AG20443 (cell line): ENCODE data around the gene SLC49A3.
"Not testable (repeated sequence)": the region's sequence is repeated elsewhere in the genome, so short reads cannot be mapped to it uniquely, and the experiment has no call there.

ENCODE experiments used
- DNase-seq: peaks from one replicate; pipeline ENCODE4 v3.0.0; 2012; ENCODE audit warnings: low spot score, mixed read lengths

The SLC49A3 gene

GRCh38 chr4:722169-722725 lies 33.3 kb upstream of the SLC49A3 start:
- DNase-seq: no peak

- no peak for DNase-seq
These were observed 32.6 kb upstream of the SLC49A3 start for GRCh38 chr4:721261-722168.

DNA sequence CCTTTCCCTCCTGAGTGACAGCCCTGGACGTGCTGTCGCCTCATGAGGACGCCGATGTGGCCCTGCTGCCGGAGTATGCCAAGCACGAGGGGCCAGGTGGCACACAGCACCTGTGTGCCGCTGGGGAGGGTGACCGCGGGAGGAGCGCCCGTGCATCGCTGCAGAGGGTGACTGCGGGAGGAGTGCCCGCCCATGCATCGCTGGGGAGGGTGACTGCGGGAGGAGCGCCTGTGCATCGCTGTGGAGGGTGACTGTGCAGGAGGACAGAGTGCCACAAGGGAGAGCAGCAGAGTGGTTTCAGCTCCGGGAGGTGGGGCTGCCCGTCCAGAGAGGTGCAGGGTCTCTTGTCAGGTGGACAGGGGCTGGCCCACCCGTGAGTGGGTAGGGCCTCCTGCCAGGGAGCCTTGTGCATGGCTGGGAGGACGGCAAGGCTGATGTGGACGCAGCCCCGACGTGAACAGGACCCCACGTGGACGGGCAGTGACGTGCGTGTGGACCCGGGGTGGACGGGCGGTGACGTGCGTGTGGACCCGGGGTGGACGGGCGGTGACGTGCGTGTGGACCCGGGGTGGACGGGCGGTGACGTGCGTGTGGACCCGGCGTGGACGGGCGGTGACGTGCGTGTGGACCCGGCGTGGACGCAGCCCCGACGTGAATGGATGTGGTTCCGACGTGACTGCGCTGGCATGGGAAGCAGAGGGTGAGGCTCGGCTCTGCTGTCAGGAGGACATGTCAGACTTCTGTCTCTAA lies 31.3 kb upstream of the SLC49A3 start:
- DNase-seq: no peak

DNA sequence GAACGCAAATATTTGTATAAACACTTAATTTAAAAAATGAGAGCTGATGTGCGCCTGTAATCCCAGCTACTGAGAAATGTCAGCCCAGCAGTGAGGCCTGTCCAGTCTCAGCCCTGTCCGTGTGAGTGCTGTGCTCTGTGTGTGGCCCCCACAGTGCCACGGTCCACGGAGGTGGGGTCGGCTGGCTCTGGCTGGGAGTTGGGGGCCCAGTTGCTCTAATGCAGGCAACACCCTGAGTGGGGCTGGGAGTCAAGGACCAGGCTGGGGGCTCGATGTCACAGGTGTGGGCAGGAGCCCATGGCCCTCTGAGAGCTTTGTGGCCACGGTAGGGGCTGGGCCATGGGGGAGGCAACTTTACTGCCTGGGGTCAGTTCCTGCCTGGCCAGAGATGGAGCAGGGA lies 29.5 kb upstream of the SLC49A3 start:
- DNase-seq: no peak

GRCh38 chr4:717601-718320 lies 28.8 kb upstream of the SLC49A3 start:
- DNase-seq: no peak

DNA sequence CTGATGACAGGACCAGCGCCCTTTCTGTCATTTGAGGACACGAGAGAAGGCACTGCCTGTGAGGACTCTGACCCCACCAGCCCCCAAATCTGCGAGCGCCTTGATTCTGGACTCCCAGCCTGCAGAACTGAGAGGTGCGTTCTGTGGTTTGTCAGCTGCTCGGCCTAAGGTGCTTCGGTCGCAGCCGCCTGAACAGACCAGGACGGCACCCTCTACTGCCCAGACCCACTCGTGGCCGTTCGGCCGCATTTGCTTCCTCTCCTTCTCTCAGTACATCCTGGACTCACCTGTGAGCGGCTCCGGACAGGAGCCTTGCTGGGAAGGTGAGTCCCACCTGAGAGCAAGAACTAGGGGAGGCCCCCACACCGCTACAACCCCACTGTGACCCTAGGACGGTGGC lies 25.1 kb upstream of the SLC49A3 start:
- no peak for DNase-seq

DNA sequence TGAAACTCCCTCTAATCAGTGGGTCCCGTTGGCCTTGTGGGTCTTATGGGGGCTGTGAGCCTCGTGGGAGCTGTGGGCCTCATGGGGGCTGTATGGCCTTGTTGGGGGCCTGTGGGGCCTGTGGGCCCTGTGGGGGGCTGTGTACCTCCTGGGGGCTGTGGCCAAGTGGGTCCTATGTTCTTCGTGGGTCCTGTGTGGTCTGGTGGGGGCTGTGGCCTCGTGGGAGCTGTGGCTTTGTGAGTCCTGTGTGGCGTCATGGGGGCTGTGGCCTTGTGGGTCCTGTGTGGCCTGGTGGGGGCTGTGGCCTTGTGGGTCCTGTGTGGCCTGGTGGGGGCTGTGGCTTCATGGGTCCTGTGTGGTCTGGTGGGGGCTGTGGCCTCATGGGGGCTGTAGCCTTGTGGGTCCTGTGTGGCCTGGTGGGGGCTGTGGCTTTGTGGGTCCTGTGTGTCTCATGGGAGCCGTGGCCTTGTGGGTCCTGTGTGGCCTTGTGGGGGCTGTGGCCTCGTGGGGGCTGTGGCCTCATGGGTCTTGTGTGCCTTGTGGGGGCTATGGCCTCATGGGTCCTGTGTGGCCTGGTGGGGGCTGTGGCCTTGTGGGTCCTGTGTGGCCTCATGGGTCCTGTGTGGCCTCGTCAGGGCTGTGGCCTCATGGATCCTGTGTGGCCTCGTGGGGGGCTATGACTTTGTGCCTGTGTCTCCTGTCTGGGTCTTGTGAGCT lies 24.1 kb upstream of the SLC49A3 start:
- DNase-seq: no peak

DNA sequence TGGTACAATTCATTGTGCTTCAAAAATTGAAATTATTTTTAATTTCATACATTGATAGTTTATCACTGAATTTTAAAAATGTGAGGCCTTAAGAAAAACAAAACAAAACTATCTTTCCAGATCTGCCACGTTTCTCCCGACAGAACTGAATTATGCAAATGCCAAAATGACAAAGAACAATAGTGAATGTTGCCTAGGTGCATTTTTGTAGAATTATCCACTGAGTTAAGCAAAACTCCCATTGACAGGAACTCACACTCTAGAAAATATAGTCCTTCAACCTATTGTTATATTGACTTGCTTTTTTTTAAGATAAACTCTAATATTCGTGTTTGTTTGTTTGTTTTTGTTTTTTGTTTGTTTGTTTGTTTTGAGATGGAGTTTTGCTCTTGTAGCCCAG lies 23.1 kb upstream of the SLC49A3 start:
- DNase-seq: no peak

DNA sequence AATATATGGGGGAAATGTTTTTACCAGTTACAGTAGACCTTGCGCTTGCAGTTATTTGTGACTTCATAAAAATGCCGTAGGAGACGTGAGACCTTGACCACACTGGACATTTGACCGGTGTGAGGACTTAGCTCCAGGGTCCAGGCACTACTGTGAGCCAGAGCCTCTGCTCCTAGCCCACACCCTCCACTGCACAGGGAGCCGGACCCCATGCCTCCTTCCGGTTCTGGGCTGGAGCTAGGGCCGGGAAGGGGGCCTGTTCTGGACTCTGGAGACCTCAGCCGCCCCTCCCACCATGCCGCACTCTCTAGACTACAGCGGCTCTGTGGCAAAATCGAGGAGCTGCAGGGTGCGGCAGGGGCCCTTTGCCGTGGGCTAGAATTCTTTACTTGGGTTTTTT lies 22.0 kb upstream of the SLC49A3 start:
- no peak for DNase-seq

- no peak for DNase-seq
These were observed 21.2 kb upstream of the SLC49A3 start for GRCh38 chr4:710116-710515.

DNA sequence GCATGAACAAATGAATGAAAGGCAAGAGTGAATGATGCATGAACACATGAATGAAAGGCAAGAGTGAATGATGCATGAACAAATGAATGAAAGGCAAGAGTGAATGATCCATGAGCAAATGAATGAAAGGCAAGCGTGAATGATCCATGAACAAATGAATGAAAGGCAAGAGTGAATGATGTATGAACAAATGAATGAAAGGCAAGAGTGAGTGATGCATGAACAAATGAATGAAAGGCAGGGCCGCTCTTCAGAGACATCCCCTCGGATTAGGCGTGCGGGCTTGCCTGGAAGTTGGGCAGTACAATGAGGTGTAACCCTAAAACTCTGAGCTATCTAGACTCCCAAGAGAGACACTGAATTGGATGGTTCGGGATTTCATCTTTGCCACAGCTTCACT lies 20.4 kb upstream of the SLC49A3 start:
- no peak for DNase-seq

DNA sequence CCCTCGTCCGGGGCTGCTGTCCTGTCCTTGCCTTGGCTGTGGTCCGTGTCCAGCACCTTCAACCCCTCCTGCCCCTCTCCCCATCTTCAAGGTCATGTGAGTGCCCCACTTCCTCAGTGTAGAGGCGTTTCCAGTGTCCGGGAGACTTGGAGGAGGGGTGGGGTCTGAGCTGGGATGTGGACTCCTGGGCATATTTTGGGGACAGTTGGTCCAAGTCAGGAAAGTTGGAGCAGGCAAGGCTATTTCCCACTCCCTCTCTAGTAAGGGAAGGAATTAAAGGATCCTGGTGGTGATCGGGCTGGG lies 19.6 kb upstream of the SLC49A3 start:
- no peak for DNase-seq

- DNase-seq: no peak
These were observed 19.1 kb upstream of the SLC49A3 start for GRCh38 chr4:707929-708630.

DNA sequence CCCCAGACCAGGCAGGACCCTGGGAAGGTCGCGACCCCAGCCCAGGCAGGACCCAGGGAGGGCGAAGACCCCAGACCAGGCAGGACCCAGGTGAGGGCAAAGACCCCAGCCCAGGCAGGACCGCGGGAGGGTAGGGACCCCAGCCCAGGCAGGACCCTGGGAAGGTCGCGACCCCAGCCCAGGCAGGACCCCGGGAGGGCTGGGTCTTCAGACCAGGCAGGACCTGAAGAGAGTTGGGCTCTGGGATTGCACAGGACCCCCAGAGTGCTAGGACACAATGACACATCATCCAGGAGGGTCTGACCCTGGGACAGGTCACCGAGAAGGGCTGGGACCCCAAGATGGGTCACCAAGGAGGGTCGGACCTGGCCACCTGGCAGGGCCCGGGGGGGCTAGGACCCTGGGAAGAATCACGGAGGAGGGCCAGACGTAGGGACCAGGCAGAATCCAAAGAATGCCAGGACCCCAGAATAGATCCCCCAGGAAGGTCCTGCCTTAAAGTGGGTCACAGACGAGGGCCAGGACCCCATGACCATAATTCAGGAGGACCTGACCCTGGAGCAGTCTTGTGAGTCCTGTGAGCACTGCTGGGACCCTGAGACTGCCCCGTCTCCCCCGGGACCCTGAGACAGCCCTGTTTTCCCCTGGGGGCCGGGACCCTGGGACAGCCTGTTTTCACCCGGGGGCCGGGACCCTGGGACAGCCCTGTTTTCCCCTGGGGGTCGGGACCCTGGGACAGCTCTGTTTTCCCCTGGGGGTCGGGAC lies 18.1 kb upstream of the SLC49A3 start:
- DNase-seq: no peak

DNA sequence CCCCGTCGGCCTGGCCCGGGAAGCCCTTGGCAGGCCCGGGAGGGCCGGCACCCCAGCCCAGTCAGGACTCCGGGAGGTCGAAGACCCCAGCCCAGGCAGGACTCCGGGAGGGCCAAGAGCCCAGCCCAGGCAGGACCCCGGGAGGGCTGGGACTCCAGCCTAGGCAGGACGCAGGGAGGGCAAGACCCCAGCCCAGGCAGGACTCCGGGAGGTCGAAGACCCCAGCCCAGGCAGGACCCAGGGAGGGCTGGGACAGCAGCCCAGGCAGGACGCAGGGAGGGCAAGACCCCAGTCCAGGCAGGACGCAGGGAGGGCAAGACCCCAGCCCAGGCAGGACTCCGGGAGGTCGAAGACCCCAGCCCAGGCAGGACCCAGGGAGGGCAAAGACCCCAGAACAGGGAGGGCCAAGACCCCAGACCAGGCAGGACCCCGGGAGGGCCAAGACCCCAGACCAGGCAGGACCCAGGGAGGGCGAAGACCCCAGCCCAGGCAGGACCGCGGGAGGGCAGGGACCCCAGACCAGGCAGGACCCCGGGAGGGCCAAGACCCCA lies 17.2 kb upstream of the SLC49A3 start:
- not testable (repeated sequence) for DNase-seq

DNA sequence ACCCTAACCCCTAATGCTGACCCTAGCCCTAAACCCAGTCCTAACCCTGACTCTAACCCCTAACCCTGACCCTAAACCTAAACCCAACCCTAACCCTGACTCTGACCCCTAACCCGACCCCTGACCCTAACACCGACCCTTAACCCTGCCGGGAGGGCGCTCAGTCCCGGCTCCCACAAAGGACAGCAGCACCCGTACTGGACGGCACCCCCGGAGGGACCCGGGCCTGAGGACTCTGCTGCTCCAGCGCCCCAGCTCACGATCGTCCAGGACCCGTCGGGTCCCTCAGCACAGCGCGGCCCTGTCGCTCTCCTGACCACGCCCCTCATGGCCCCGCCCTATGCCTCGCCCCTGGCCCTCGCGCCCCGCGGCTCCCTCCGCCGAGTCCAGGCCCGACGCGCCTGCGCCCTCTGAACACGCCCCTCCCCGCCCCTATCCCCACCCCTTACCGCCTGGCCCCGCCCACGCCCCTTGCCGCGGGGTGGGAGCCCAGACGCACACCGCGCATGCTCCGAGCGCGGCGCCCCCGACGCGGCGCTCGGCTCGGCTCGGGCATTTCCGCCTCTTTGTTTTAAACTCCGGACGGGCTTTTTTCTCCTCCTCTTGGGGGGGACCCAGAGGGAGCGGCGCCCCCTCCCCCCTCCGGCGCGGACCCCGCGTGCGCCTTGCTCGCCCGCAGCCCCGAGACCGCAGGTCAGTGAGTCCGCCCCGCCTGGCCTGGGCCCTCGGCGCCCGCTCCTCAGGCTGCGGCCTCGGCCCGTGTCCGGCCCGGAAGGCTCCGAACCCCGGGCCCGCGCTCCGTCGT lies 16.5 kb upstream of the SLC49A3 start, which contains the start of gene PCGF3:
PCGF3 (plus strand) TSS at position 555 of the 805 bp plus-strand sequence. CDS start 27,849 bp downstream, outside the sequence.
- DNase-seq: peak; percentile 100

GRCh38 chr4:704971-705277 lies 16.0 kb upstream of the SLC49A3 start:
- no peak for DNase-seq

- no peak for DNase-seq
These were observed 15.4 kb upstream of the SLC49A3 start for GRCh38 chr4:704198-704891.
